Panc1 (cell line): ENCODE results near the gene OGFRL1. TPM values are rescaled to one million over a fixed set of nuclear protein-coding genes. Genes with fewer than 3 reads are reported as not detected.

Experiments used
- ATAC-seq: fragments of 200-7000 bp; cut with Tn5 transposase; 2 replicates; pipeline ENCODE4 v1.9.1; 2020; ENCODE audit warnings: mild to moderate bottlenecking, moderate library complexity
- BruUV-seq: library from RNA; stranded (reverse); fragments of 400-500 nt; replicated peaks from 2 replicates; lab custom pipeline; 2021; lab: Mats Ljungman, UMichigan
- CTCF ChIA-PET: fragments of 300-600 bp; sonication (Branson Sonifier 250); formaldehyde crosslinking; loops from one replicate; lab custom pipeline; 2022; ENCODE audit warnings: antibody characterized with exemption; lab: Charles Lee
- POLR2A ChIA-PET: fragments of 300-600 bp; sonication (Branson Sonifier 250); formaldehyde crosslinking; loops from one replicate; lab custom pipeline; 2022; ENCODE audit warnings: antibody characterized with exemption; lab: Charles Lee
- DNase-seq: peaks from one replicate; pipeline ENCODE4 v3.0.0-alpha.2; 2010; ENCODE audit warnings: low read depth, low spot score
- H3K27ac ChIP-seq: 2 replicates; pipeline ENCODE4 v1.5.1; 2011; ENCODE audit warnings: mild to moderate bottlenecking, low read length, inconsistent platforms
- H3K27me3 ChIP-seq: fragments of 200-500 bp; sonication (Bioruptor generic); 2 replicates; pipeline ENCODE4 v1.6.0; 2014; ENCODE audit warnings: low read length, inconsistent platforms; ENCODE audit not compliant: control insufficient read depth, insufficient read depth
- H3K36me3 ChIP-seq: fragments of 200-500 bp; sonication (Bioruptor generic); 2 replicates; pipeline ENCODE4 v1.5.1; 2014; ENCODE audit warnings: inconsistent platforms, mild to moderate bottlenecking, low read length, moderate library complexity; ENCODE audit not compliant: control insufficient read depth, insufficient read depth
- H3K4me1 ChIP-seq: 2 replicates; pipeline ENCODE4 v1.5.1; 2011; ENCODE audit warnings: inconsistent platforms, mild to moderate bottlenecking, low read length, moderate library complexity; ENCODE audit not compliant: control insufficient read depth, insufficient read depth
- H3K4me3 ChIP-seq, 2 experiments: 2 replicates each; pipeline ENCODE4 v1.5.1; 2011 to 2012; ENCODE audit warnings: low read depth in 2 of 2, low read length in 2 of 2, mild to moderate bottlenecking in 2 of 2, inconsistent platforms in 1 of 2, moderate library complexity in 1 of 2
- H3K9me3 ChIP-seq: fragments of 200-500 bp; sonication (Bioruptor generic); 2 replicates; pipeline ENCODE4 v1.5.1; 2014; ENCODE audit warnings: low read depth, mild to moderate bottlenecking, inconsistent platforms, low read length, moderate library complexity; ENCODE audit not compliant: control insufficient read depth, insufficient read depth
- CTCF ChIP-seq: fragments of 450-650 bp; IDR thresholded peaks from 2 replicates; pipeline ENCODE4 v1.5.1; 2017; ENCODE audit warnings: mild to moderate bottlenecking
- POLR2AphosphoS5 ChIP-seq: IDR thresholded peaks from 2 replicates; pipeline ENCODE4 v1.6.1; 2012; ENCODE audit warnings: mild to moderate bottlenecking, low read depth, low read length, moderate library complexity
- REST ChIP-seq, 2 experiments: IDR thresholded peaks; 2 replicates each; pipeline ENCODE4 v1.6.1; 2011 to 2012; ENCODE audit warnings: low read depth in 2 of 2, control low read depth in 1 of 2, low read length in 1 of 2, mild to moderate bottlenecking in 1 of 2, moderate library complexity in 1 of 2; ENCODE audit not compliant: insufficient read depth in 1 of 2
- SIN3A ChIP-seq: IDR thresholded peaks from 2 replicates; pipeline ENCODE4 v1.6.1; 2012; ENCODE audit warnings: low read depth, mild to moderate bottlenecking, low read length, moderate library complexity, borderline replicate concordance; ENCODE audit not compliant: insufficient read depth
- TCF7L2 ChIP-seq: IDR thresholded peaks from 2 replicates; pipeline ENCODE4 v1.6.1; 2011; ENCODE audit warnings: mild to moderate bottlenecking, low read depth, low read length, inconsistent platforms
- in situ Hi-C: cut with HindIII; loops from 2 replicates; pipeline ENCODE4 v1.10.0; 2016; ENCODE audit warnings: low sequenced_read_pairs, low pct_unique_long_range_greater_than_20kb
- intact Hi-C: fragments of 100-400 bp; cut with micrococcal nuclease; formaldehyde crosslinking; loops from one replicate; pipeline ENCODE4 v1.10.0; 2022; ENCODE audit not compliant: unreplicated experiment
- total RNA-seq: library from RNA; stranded (reverse); gene quantifications from one replicate; pipeline ENCODE4 v1.2.1, GENCODE V29; 2021; ENCODE audit not compliant: unreplicated experiment

OGFRL1 gene
- total RNA-seq, 1 experiment from 2014 or later = 17.2 TPM

GRCh38 chr6:71268735-71269437, 19.7 kb upstream of the OGFRL1 start:
- Histone ChIP-seq H3K4me1 (no peaks in the 10 kb centered on the region), H3K9me3 (no peaks in the 10 kb centered on the region), H3K27ac (no peak overlapping the region), H3K4me3 (no peak overlapping the region), H3K27me3 (peaks cover 2% of the 10 kb centered on the region; the same call in 1 of the 2 replicates), H3K36me3 (no peaks in the 10 kb centered on the region)
- ATAC-seq = no peak
- ChIA-PET POLR2A (no interaction called here), CTCF (no interaction called here)
- in situ Hi-C loops = no loop called here
- intact Hi-C loops = no loop called here
- BruUV-seq = no TSS peak
- DNase-seq = no peak
- TF ChIP-seq TCF7L2 (no peak), POLR2AphosphoS5 (no peak), CTCF (no peak), SIN3A (no peak), REST (IDR thresholded peaks at IDR 0.05; ENCODE audit: insufficient read depth in 1 of 2, low read depth in 2 of 2, low read length in 1 of 2) (no peak)

- H3K4me3 ChIP-seq = no peak overlapping the region
- ChIA-PET CTCF (no interaction called here), POLR2A (no interaction called here)
- H3K9me3 ChIP-seq = no peaks in the 10 kb centered on the region
- H3K27ac ChIP-seq = no peak overlapping the region
- H3K36me3 ChIP-seq = no peaks in the 10 kb centered on the region
- H3K27me3 ChIP-seq = no peaks in the 10 kb centered on the region
- in situ Hi-C loops = no loop called here
- peak; percentile 21; the same call in 1 of the 2 replicates for ATAC-seq
- no TSS peak for BruUV-seq
- TF ChIP-seq REST (IDR thresholded peaks at IDR 0.05; ENCODE audit: insufficient read depth in 1 of 2, low read depth in 2 of 2, low read length in 1 of 2) (no peak), CTCF (0 out of 2 replicates have a peak, but pooled peaks have one; percentile 4)
- no peaks in the 10 kb centered on the region for H3K4me1 ChIP-seq
- intact Hi-C loops = no loop called here
- DNase-seq = no peak
These were observed 10.5 kb upstream of the OGFRL1 start for GRCh38 chr6:71277926-71278600.
